Bronchial epithelial cell (primary cell): ENCODE data around the gene OTUD7B. TPM values are rescaled to one million over a fixed set of nuclear protein-coding genes. Genes with fewer than 3 reads are reported as not detected.

Source experiments
- DNase-seq: peaks from one replicate; pipeline ENCODE4 v3.0.0-alpha.2; 2010; ENCODE audit warnings: low read depth
- FAIRE-seq: peaks from 2 replicates; lab custom pipeline; 2011; peaks lifted over from hg19 to GRCh38; lab: Jason Lieb, UNC
- H3K27me3 ChIP-seq: 2 replicates; pipeline ENCODE4 v1.5.1; 2011; ENCODE audit warnings: low read length; ENCODE audit not compliant: control insufficient read depth, insufficient read depth
- H3K36me3 ChIP-seq: 2 replicates; pipeline ENCODE4 v1.5.1; 2011; ENCODE audit warnings: low read length; ENCODE audit not compliant: control insufficient read depth, insufficient read depth
- H3K4me3 ChIP-seq: 2 replicates; pipeline ENCODE4 v1.5.1; 2011; ENCODE audit warnings: mild to moderate bottlenecking, low read depth, low read length, control low read depth
- total RNA-seq: library from RNA; depleted of rRNA; stranded (reverse); fragments of >200 nt; gene quantifications from 2 replicates; pipeline ENCODE4 v1.2.1, GENCODE V29; 2014
- TF ChIP-seq, protein P1 (sequence below): IDR thresholded peaks from 2 replicates; pipeline ENCODE4 v1.5.1; 2011; ENCODE audit warnings: mild to moderate bottlenecking, moderate library complexity, low read length, control low read depth, inconsistent platforms; ENCODE audit not compliant: insufficient read depth, severe bottlenecking

OTUD7B gene
- total RNA-seq, 1 donor from 2014 or later: 15.3 TPM

GRCh38 chr1:149914545-149914944, 96.0 kb downstream of the OTUD7B start:
- Histone ChIP-seq H3K27me3 (peaks cover 4% of the 10 kb centered on the region), H3K36me3 (no peaks in the 10 kb centered on the region), H3K4me3 (no peak overlapping the region)
- FAIRE-seq: no peak
- no peak for DNase-seq
- TF ChIP-seq, protein P1, sequence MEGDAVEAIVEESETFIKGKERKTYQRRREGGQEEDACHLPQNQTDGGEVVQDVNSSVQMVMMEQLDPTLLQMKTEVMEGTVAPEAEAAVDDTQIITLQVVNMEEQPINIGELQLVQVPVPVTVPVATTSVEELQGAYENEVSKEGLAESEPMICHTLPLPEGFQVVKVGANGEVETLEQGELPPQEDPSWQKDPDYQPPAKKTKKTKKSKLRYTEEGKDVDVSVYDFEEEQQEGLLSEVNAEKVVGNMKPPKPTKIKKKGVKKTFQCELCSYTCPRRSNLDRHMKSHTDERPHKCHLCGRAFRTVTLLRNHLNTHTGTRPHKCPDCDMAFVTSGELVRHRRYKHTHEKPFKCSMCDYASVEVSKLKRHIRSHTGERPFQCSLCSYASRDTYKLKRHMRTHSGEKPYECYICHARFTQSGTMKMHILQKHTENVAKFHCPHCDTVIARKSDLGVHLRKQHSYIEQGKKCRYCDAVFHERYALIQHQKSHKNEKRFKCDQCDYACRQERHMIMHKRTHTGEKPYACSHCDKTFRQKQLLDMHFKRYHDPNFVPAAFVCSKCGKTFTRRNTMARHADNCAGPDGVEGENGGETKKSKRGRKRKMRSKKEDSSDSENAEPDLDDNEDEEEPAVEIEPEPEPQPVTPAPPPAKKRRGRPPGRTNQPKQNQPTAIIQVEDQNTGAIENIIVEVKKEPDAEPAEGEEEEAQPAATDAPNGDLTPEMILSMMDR: no peak

GRCh38 chr1:149906570-149907075, 103.9 kb downstream of the OTUD7B start:
- DNase-seq (no peak), FAIRE-seq (no peak)
- H3K4me3 ChIP-seq: no peak overlapping the region
- no peaks in the 10 kb centered on the region for H3K36me3 ChIP-seq
- TF ChIP-seq, protein P1: no peak
- H3K27me3 ChIP-seq: no peaks in the 10 kb centered on the region

DNA sequence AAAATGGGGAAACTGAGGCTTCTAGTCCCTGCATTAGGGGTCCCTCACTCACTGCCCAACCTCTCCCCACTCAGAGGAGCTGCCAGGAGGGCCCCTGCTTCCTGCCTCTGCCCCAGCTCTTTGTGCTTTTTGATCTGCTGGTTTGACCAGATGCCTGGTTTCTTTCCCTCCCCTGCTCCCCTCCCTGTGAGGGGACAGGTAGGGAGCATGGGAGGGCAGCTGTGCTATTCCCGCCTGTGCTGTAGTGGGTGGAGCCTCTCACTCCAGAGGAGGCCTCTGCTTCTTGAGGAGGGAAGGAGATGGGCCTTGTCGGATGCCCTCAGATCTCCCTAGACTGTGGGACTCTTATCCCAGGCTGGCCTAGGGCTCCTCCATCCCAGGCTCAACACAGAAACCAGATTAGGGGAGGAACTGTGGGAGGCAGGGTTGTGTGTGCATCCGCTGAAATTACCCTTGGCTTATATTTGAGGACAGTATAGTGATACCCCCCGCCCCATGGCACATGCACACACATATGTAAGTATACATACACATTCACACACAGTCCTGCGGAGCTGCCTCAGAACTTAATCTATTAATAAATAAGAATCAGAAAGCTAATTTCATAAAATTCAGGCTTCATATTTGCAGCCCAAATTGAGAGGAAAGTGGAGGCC, 106.6 kb downstream of the OTUD7B start:
- Histone ChIP-seq H3K36me3 (no peaks in the 10 kb centered on the region), H3K27me3 (no peaks in the 10 kb centered on the region), H3K4me3 (no peak overlapping the region)
- DNase-seq (no peak), FAIRE-seq (no peak)
- TF ChIP-seq, protein P1: no peak

DNA sequence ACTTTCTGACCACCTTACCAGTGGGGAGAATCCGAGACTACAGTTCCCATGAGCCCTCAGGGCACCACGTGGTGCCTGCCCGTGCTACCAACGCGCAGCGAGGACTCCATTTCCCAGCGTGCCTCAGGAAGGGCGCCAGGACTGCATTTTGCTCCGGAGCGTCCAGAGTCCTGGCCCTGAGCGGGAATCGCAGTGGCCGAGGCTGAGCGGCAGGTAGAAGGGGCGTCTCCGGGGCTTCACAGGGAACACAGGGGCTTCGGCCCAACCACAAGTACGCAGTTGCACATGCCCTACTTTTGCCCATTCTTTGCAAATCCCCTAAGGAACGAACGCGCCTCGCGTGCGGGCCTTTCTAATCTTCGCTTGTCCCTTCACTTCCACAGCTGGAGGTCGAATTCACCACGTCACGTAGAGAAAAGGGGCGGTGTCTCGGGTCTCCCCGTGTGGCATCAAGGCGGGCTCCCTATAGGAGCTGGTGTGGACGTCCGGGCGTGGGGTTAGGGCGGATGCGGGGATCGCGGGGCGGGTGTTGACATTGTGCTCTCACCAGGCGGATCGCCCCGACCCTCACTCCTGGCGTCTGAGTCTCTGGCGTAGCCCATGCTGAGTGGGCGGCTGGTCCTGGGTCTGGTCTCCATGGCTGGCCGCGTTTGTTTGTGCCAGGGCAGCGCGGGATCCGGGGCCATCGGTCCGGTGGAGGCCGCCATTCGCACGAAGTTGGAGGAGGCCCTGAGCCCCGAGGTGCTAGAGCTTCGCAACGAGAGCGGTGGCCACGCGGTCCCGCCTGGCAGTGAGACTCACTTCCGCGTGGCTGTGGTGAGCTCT, 110.9 kb downstream of the OTUD7B start, which contains the start of gene BOLA1:
TSS of gene BOLA1 (plus strand) at position 109 of the 825 bp plus-strand sequence. CDS start at position 601, 492 bp downstream.
- TF ChIP-seq, protein P1: no peak
- H3K27me3 ChIP-seq: no peaks in the 10 kb centered on the region
- no peaks in the 10 kb centered on the region for H3K36me3 ChIP-seq
- H3K4me3 ChIP-seq: peak within 1 kb of the TSS; percentile 69
- peak; percentile 82 for DNase-seq
- peak; percentile 70 for FAIRE-seq

DNA sequence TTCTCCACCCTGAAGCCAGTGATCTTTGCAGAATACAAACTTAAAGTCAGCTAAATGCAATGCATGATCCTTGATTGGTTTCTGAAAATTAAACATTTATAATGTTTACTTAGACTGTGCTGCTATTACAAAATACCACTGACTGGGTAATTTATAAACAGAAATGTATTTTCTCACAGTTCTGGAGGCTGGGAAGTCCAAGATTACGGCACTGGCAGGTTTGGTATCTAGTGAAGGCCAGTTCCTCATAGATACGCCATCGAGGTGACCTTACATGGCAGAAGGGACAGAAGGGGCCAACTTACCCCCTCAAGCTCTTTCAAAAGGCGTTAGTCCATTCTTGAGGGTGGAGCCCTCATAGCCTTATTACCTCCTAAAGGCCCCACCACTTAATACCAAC, 114.0 kb downstream of the OTUD7B start:
- no peaks in the 10 kb centered on the region for H3K27me3 ChIP-seq
- TF ChIP-seq, protein P1: no peak
- DNase-seq (no peak), FAIRE-seq (no peak)
- H3K36me3 ChIP-seq: no peaks in the 10 kb centered on the region
- no peak overlapping the region for H3K4me3 ChIP-seq
